HUDEP-2 (cell line): ENCODE data around the gene RYR2.
A peak's percentile ranks its signal among the peaks of the same experiment; 100 is the strongest.

Experiments
- DNase-seq, 76 experiments: peaks; one replicate each; lab custom pipeline; 2025; ENCODE audit not compliant: unreplicated experiment in 76 of 76; lab: John Stamatoyannopoulos, UW

Gene RYR2

DNA sequence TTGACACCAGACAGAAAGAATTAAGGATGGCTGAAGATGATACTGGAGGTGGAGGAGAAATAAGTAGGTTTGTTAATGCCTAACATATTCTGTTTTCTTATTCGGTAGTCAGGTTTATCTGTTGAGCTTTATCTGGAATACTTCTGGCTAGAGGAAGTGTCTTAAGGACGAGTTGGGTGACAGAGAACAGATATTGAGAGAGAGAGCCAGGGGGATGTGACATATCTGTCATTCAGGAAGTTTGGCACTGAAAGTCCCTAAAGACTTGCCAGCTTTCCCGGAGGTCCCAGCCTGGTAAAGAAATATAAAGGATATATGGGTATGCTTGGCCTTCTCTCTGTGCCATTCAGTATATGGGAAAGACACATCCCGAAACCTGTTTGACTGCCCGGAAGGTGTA, 568.2 kb downstream of the RYR2 start:
- no peak for DNase-seq

DNA sequence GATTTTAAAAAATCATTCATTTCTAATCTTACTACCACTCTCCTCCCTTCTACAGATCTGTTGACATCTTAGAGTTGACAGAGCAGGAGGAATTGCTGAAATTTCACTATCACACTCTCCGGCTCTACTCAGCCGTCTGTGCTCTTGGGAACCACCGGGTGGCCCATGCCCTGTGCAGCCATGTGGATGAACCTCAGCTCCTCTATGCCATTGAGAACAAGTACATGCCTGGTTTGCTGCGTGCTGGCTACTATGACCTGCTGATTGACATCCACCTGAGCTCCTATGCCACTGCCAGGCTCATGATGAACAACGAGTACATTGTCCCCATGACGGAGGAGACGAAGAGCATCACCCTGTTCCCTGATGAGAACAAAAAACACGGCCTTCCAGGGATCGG, 572.0 kb downstream of the RYR2 start:
- DNase-seq, result no peak

DNA sequence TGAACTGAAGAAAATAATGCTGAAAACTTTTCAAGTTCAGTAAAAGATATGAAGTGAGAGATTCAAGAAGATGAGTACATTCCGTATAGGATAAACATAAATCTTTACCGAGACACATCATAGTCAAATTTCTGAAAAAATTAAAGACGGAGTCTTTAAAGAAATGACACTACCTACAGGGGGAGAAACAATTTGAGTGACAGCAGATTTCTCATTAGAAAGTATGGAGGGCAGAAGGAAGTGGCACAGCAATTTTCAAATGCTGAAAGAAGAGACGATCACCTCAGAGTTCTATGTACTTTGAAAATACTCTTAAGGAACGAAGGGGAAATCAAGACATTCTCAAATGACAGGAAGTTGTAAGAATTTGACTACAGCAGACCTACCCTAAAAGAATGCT, 577.6 kb downstream of the RYR2 start:
- no peak for DNase-seq

DNA sequence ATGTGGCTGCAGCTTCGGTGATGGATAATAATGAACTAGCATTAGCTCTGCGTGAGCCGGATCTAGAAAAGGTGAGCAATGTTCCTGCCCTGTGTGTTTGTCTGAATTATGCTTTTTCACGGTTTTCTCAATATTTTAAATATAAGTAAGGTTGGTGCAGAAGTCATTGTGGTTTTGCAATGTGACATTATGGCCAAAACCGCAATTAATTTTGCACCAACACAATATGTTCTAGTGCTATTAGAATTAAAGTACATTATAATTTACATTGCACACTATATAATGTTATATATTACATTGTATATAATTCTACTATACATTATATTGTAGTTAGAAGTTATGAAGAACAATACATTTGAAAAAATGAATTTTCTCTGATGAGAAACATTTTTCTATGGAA, 592.9 kb downstream of the RYR2 start:
- no peak for DNase-seq

DNA sequence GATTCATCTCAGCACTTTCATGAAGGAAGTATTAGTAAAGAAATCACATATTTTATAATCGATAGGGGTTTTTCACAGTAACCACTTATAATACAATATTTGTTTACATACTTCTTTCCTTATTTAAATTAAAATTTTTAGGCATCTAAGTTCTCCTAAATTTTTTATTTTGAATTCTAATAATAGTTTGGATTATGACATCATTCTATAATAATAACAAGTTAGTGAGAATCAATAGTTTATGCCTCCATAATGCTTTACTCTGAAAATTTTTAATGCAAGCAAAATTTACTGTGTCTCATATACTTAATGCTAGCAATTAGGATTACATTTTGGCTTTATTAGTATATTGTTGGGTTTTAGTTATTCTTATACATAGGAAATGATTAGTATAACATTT, 596.6 kb downstream of the RYR2 start:
- DNase-seq, result no peak

DNA sequence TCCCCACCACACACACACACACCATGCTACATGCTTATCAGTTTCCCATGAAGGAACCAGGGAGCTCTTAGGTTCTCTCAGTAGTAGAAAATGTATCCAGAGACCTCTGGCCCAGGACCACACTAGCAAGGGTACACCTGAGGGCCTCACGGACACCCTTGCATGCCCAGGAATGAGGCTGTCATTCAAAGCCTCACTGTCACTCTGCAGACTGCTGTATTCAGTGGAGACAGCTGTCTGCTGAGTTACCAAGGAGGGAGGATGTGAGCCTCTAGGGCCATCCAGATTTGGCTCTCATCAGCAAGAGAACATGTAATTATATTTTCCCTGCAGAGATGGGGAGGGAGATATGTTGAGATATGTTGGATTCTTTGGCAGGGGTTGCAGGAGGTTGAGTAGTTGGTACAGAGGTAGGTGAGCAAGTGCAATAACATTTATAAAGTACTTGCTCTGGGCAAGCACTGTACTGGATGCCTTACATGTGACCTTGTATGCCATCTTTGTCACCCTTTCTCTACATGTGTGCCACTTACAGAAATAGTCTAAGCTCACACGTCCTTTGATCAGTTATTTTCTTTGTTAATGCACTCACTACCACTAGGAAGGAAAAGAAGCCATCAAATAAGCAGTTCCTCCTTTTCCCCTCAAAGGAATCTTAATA, 598.2 kb downstream of the RYR2 start:
- no peak for DNase-seq

DNA sequence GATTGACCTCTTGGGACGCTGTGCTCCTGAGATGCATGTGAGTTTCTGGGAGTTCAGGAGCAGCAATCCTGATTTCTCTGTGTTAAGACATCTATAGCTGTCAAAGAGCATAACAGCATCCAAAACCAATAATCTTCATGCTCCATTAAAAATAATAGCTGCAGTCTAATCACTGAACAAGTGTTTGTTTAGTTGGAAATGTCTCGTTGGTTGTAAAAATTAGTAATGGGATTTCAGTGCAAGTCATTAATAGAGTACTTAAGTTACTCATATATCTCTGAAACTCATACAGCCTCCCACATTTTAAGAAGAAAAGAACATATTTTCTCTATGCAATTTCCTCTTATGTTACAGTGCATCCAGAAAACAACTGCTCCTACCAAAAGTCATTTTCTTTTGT, 599.0 kb downstream of the RYR2 start:
- no peak for DNase-seq

DNA sequence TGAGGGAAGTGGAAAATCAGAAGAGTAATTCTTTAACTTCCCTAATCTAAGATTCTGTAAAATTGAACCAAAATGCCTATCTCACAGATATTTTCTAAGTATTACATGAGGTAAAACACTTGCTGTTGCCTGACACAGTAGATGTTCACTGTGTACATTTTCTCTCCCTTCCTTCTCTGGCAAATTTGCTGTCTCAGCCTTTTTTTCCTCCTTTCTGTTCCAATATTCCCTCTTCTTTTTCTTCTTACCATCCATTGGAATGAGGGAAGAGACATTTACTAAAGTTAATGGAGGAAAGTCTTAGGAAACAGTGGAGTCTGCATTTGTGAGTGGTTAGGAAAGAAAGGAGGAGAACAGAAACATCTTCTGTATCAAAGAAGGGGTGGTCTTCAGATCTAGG, 608.8 kb downstream of the RYR2 start:
- no peak for DNase-seq

DNA sequence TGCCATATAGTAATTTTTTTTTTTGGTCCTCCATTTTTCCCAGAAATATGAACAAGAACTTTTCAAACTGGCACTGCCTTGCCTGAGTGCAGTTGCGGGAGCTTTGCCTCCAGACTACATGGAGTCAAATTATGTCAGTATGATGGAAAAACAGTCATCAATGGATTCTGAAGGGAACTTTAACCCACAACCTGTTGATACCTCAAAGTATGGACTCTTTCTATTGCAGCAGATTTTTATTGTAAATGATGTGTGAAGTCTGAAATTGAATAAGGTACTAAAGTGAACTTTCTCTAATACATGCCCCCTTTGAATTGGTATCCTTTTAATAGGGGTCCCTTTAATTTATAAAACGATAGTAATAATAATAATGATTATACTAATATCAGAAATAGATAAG, 613.8 kb downstream of the RYR2 start:
- no peak for DNase-seq

DNA sequence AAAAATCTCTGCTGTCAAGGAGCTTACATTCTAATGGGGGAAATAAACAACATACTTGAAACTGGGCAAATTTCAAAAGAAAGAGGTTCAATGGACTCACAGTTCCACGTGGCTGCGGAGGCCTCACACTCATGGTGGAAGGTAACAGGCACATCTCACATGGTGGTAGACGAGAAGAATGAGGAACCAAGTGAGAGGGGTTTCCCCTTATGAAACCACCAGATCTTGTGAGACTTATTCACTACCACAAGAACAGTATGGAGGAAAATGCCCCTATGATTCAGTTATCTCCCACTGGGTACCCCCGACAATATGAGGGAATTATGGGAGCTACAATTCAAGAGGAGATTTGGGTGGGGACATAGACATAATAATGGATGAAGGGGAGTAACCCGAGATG, 622.4 kb downstream of the RYR2 start:
- no peak for DNase-seq

DNA sequence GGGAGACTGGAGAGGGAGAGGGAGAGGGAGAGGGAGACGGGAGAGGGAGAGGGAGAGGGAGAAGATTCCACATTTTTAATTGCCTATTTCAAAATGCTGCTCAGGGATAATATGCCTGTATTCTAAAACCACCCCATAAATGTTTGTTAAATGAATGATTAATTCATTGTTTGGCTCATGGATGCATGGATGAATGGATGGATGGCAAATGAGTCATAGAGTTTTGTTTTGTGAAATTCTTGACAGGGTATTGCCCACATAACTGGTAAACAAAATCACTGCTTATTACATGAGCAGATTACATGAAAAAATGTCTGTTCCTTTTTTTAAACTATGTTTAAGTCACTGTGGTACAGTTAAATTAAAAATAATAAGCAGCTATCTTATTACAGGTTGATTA, 628.3 kb downstream of the RYR2 start:
- no peak for DNase-seq

DNA sequence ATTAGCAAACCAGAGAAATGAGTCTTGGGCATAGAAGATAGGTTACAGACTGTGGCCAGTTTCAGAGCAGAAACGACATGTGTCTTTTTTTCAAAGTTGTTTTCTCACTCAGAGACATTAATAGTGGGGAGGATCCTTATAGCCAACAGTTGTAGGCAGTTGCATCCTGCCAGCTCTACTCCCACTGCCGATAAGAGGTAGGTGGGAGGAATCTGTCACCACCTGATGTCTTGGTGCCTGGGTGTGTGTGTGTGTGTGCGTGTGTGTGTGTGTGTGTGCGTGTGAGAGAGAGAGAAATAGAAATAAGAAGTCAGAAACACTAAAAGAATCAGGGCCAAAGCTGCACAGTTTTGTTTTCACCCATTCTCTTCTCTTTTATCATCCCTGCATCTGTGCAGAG, 629.3 kb downstream of the RYR2 start:
- DNase-seq, result peak in 3 of 76 experiments; percentile 2 to 19 (median 4)

DNA sequence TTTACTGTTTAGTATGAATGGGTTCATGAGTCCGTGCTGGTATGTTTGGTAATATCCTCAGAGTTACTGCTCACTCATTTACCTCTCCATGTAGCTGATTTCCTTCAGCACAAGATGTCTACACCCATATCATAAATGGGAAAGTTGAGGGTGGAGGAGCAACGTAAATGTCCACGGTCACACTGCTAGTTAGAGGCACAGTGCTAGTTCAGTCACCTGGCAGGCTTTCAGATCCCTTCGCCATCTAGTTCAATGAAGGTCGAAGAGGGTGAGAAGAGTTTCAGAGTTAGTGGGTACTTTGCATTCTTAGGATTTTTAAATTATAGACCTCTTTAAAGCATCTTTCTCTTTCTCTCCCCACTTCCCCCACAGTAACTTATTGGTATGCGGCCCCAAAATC, 630.0 kb downstream of the RYR2 start:
- no peak for DNase-seq

DNA sequence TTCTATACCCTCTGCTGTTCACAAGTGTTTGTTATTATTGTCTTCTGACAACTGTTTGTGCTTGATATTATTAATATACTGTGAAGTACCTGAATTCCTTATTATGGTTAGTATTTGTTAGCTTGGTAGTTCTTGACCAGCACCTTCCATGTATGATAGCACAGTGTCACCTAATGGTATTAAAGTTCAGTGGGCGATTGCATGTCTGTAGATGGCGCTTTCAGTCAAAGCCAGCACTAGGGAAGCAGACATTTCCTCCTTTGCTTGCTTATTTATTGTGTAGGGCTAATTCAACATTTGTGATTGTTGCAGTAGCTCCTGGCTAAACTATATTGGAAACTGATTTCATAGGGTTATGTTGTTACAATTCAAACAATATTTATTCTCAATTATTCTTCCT, 630.8 kb downstream of the RYR2 start:
- DNase-seq, result peak in 8 of 76 experiments; percentile 2 to 25 (median 8)

DNA sequence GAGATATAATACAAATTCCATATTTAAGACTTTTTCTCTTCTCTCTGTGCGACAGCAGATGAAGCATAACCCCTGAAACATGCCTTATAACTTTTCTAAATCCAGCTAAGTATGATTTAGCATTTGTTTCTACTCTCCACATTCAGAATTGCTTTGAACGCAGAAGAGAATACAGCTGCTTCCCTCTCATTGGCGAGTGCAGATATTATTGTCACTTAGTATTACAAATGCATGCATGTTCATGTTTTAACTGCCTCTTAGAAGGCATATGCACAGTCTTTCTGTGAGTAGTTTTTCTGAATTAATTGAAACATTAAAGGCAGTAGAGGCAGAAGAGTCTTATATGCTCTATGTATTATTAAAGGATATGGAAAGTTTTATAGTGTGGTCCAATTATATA, 631.6 kb downstream of the RYR2 start:
- no peak for DNase-seq

DNA sequence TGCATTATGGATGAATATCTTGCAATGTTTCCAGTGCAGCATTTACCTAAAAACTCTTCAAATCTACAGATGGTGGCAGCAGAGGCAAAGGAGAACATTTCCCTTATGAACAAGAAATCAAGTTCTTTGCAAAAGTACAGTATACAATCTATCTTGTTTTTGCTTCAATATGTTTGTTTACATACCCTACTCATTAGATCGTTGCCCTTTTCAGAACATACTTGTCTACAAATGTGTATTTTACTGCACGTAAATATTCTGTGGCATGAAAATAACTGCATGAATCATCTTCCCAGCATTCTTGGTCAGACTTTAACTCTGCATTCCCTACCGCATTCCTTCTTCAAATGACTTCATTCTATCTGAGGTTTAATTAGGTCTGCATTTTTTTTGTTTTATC, 636.0 kb downstream of the RYR2 start:
- no peak for DNase-seq

DNA sequence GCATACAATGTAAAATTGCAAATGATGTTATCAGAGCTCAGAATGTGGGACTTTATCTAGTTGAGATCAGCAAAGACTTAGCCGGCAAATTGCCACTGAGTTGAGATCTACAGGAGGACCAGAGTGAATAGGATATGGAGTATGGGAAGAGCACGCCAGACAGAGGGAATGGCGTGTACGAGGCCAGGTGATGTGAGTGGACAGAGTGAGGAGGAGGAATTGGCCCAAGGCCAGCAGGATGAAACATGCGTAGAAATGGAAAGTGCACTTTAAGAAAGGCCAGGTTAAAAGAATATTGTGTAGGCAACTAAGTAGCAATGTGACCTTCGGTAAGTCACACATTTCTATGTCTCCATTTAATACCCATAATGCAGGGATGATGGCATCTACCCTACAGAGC, 637.7 kb downstream of the RYR2 start:
- DNase-seq, result no peak

DNA sequence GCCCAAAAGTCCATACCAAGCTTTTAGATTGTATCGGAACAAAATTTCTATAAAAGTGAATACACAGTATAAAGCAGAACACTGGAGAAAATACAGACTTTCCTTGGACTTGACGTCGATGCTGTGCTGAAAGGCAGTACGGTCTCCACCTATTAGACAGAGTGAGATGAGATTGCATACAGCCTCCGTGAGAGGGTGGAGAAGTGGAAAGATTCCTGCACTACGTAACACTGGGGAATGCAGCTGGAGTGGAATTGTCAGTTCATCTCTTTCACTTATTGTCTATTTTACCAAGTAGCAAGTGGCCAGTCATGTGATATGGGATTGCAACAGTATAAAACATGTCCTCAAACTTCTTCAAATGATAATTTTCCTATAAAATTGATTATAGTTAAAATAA, 639.2 kb downstream of the RYR2 start:
- DNase-seq, result no peak

DNA sequence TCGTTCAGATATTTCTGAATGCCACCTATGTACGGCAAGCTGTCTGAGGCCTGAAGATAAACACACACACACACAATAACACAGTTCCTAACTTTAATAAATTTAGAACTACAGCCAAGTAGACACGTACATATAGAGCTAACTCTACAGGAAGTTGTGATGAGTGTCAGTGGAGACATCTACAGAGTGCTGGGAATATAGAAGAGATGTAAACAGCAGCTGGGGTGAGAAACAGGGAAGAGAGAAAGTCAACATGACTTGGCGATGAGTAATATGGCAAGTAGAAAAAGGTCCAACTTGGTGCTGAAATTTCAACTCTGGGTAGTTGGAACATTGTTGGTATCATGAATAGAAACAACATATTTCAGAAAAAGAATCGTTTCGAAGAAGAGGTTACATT, 642.3 kb downstream of the RYR2 start:
- no peak for DNase-seq

DNA sequence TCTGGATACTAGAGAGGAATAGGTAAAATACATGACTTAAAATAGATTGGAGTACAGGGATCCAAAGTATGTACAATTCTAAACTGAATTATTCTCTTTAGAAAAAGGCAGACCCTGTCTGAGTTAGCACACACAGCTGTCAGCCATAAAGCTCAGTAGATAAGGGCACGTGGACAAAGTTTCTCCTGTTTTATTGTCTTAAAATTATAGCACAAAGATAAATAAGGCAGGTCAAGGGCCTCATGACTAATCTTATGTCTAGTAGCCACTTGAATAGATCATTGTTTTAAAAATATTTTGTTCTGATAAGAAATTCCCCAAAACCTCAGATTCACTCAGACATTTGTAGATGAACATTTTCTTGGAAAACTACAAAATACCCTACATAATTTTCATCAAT, 643.6 kb downstream of the RYR2 start:
- DNase-seq, result no peak

DNA sequence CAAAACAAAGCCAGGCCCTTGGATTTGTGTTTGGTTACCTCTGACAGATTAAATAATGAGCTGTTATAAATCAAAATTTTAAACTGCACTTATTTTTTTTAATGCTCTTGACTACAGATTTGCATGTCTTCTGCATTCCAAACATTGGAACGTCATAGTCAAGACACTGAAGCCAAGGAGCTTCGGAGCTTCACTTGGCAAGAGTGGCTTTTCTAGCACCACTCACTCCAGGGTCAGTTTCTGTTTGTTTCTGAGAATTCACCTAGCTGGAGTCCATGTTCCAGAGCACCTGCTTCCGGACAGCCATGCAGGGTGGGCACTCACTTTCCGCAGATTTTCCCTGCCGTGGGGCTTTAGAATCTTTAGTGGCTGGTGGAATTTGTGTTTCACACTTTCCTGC, 645.8 kb downstream of the RYR2 start:
- no peak for DNase-seq

DNA sequence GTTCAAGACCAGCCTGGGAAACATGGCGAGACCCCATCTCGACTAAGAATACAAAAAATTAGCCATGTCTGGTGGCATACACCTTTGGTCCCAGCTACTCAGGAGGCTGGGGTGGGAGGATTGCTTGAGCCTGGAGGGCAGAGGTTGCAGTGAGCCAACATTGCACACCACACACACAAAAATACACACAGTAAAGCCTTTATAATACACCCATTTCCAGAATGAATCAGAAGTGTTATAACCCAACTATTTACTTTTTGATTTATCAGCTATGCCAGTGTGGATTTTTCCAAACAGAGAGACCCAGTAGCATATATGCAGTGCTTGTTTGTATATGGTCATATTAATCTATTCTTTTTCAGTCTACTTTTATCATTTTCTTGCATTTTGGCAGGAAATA, 648.7 kb downstream of the RYR2 start:
- DNase-seq, result no peak

DNA sequence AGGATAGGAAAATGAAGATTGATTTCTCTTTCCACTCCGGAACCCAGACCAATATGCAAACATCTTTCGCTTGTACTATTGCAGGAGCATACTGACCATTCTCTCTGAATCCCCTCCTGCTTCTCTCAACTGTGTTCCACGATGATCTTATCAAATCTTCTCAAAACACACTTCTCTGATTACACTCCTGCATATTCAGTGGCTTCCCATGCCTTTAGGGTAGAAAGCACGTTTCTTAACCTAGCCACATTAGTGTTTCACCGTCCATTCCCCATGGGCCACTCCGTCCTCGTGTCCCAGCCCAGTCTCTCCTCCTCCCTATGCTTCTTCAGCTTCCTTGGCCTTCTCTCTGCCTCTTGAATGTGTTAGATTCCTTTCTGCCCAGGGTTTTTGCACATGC, 650.3 kb downstream of the RYR2 start:
- DNase-seq, result no peak
